HG02798 (cell line): ENCODE measurements around the gene CCDC197.
A peak's percentile ranks its signal among the peaks of the same experiment; 100 is the strongest.

ENCODE experiments used
- ATAC-seq: cut with Tn5 transposase; IDR thresholded peaks from one replicate; pipeline ENCODE4 v1.9.1; 2021; ENCODE audit warnings: mild to moderate bottlenecking; ENCODE audit not compliant: unreplicated experiment, poor library complexity

Gene CCDC197

GRCh38 chr14:94021416-94022157, 24.5 kb downstream of the CCDC197 start:
- ATAC-seq: no peak

- ATAC-seq: no peak
Measured at GRCh38 chr14:94022532-94023411, 25.7 kb downstream of the CCDC197 start.

- ATAC-seq: no peak
Measured at GRCh38 chr14:94024549-94024948, 27.4 kb downstream of the CCDC197 start.

- ATAC-seq: no peak
Measured at GRCh38 chr14:94025720-94026119, 28.6 kb downstream of the CCDC197 start.

GRCh38 chr14:94026173-94026888, 29.2 kb downstream of the CCDC197 start, which contains the start of gene OTUB2:
Gene OTUB2 (plus strand): TSS chr14:94026340. CDS start chr14:94026538, 198 bp downstream.
- peak; percentile 99 for ATAC-seq

- ATAC-seq: no peak
Measured at GRCh38 chr14:94026889-94027469, 29.9 kb downstream of the CCDC197 start.

GRCh38 chr14:94027566-94028449, 30.7 kb downstream of the CCDC197 start:
- no peak for ATAC-seq

- no peak for ATAC-seq
Measured at GRCh38 chr14:94028450-94028826, 31.3 kb downstream of the CCDC197 start.

GRCh38 chr14:94029265-94029664, 32.2 kb downstream of the CCDC197 start:
- ATAC-seq: no peak

- no peak for ATAC-seq
Measured at GRCh38 chr14:94029671-94030203, 32.6 kb downstream of the CCDC197 start.

GRCh38 chr14:94030571-94030970, 33.5 kb downstream of the CCDC197 start:
- no peak for ATAC-seq

- ATAC-seq: no peak
Measured at GRCh38 chr14:94031161-94031882, 34.2 kb downstream of the CCDC197 start.

GRCh38 chr14:94031883-94032279, 34.8 kb downstream of the CCDC197 start:
- no peak for ATAC-seq

- no peak for ATAC-seq
Measured at GRCh38 chr14:94034886-94035285, 37.8 kb downstream of the CCDC197 start.

GRCh38 chr14:94036313-94037167, 39.4 kb downstream of the CCDC197 start:
- ATAC-seq: peak; percentile 83

GRCh38 chr14:94037954-94038353, 40.9 kb downstream of the CCDC197 start:
- no peak for ATAC-seq

- ATAC-seq: no peak
Measured at GRCh38 chr14:94038510-94038909, 41.4 kb downstream of the CCDC197 start.
